Muscle of arm (tissue), 12 donors: ENCODE results near the gene RPS6KA1. TPM values are rescaled to one million over a fixed set of nuclear protein-coding genes. Genes with fewer than 3 reads are reported as not detected.
"Not testable (repeated sequence)": the region's sequence is repeated elsewhere in the genome, so short reads cannot be mapped to it uniquely, and the experiment has no call there.

ENCODE experiments used
- DNase-seq: peaks from one replicate; pipeline ENCODE4 v3.0.0-alpha.2; 2013
- polyA plus RNA-seq, 12 donors: library from polyadenylated mRNA; unstranded; fragments of 120-200 nt; gene quantifications; one replicate each; pipeline ENCODE4 v1.2.1, GENCODE V29; 2013; ENCODE audit not compliant: insufficient read length in 12 of 12

RPS6KA1 gene
- polyA plus RNA-seq, 12 donors: 4.2 to 31.6 (median 5.9) TPM; not detected in 1

GRCh38 chr1:26553942-26554682 lies 24.6 kb downstream of the RPS6KA1 start:
- DNase-seq: no peak

GRCh38 chr1:26554781-26555180 lies 25.2 kb downstream of the RPS6KA1 start:
- no peak for DNase-seq

- no peak for DNase-seq
Measured at GRCh38 chr1:26555550-26555981, 26.0 kb downstream of the RPS6KA1 start.

- DNase-seq: no peak
Measured at GRCh38 chr1:26556111-26556510, 26.6 kb downstream of the RPS6KA1 start.

GRCh38 chr1:26557008-26557407 lies 27.4 kb downstream of the RPS6KA1 start:
- no peak for DNase-seq

- DNase-seq: no peak
Measured at GRCh38 chr1:26558685-26559048, 29.1 kb downstream of the RPS6KA1 start.

- DNase-seq: no peak
Measured at GRCh38 chr1:26560403-26560780, 30.8 kb downstream of the RPS6KA1 start.

GRCh38 chr1:26570287-26570686 lies 40.7 kb downstream of the RPS6KA1 start:
- no peak for DNase-seq

- DNase-seq: no peak
Measured at GRCh38 chr1:26571381-26571780, 41.8 kb downstream of the RPS6KA1 start.

- DNase-seq: no peak
Measured at GRCh38 chr1:26574018-26574417, 44.5 kb downstream of the RPS6KA1 start.

- DNase-seq: peak; percentile 18
Measured at GRCh38 chr1:26574719-26575251, 45.2 kb downstream of the RPS6KA1 start.

GRCh38 chr1:26575348-26575747 lies 45.8 kb downstream of the RPS6KA1 start:
- DNase-seq: no peak

GRCh38 chr1:26578167-26578566 lies 48.6 kb downstream of the RPS6KA1 start:
- no peak for DNase-seq

- DNase-seq: no peak
Measured at GRCh38 chr1:26579681-26580111, 50.1 kb downstream of the RPS6KA1 start.

- no peak for DNase-seq
Measured at GRCh38 chr1:26580116-26580515, 50.6 kb downstream of the RPS6KA1 start.

GRCh38 chr1:26581287-26581651 lies 51.7 kb downstream of the RPS6KA1 start:
- no peak for DNase-seq

GRCh38 chr1:26582053-26582835 lies 52.7 kb downstream of the RPS6KA1 start:
- DNase-seq: no peak

GRCh38 chr1:26582836-26583460 lies 53.4 kb downstream of the RPS6KA1 start:
- no peak for DNase-seq

- DNase-seq: no peak
Measured at GRCh38 chr1:26583646-26584485, 54.3 kb downstream of the RPS6KA1 start.

- DNase-seq: not testable (repeated sequence)
Measured at GRCh38 chr1:26584588-26584987, 55.0 kb downstream of the RPS6KA1 start.

- no peak for DNase-seq
Measured at GRCh38 chr1:26585471-26585870, 55.9 kb downstream of the RPS6KA1 start.

- DNase-seq: no peak
Measured at GRCh38 chr1:26593385-26593784, 63.8 kb downstream of the RPS6KA1 start.
